HepG2 (cell line): ENCODE data around the gene NCDN. TPM values are rescaled to one million over a fixed set of nuclear protein-coding genes. Genes with fewer than 3 reads are reported as not detected.

ENCODE experiments used
- BCL6 ChIP-seq: IDR thresholded peaks from 2 replicates; pipeline ENCODE4 v1.6.1; 2016; ENCODE audit warnings: missing genetic modification reagents, missing compliant biosample characterization
- CREB1 ChIP-seq, 2 experiments: fragments of 450-650 bp in 1 of 2; IDR thresholded peaks; 2 replicates each; pipeline ENCODE4 v1.6.1; 2016 to 2017; ENCODE audit warnings: control low read depth in 1 of 2, mild to moderate bottlenecking in 1 of 2, missing compliant biosample characterization in 1 of 2, missing genetic modification characterization in 1 of 2
- ETV6 ChIP-seq: sonication (generic); formaldehyde crosslinking; conservative IDR thresholded peaks from 2 replicates; pipeline ENCODE4 v1.4.0; 2020; ENCODE audit warnings: missing genetic modification reagents
- IRF2 ChIP-seq: IDR thresholded peaks from 2 replicates; pipeline ENCODE4 v1.6.1; 2018; ENCODE audit warnings: missing genetic modification reagents, missing compliant biosample characterization
- MED13 ChIP-seq: sonication (generic); formaldehyde crosslinking; IDR thresholded peaks from 2 replicates; pipeline ENCODE4 v1.5.0; 2020; ENCODE audit warnings: missing genetic modification reagents
- NFKB2 ChIP-seq: sonication (generic); formaldehyde crosslinking; IDR thresholded peaks from 2 replicates; pipeline ENCODE4 v1.4.0; 2020; ENCODE audit warnings: missing genetic modification reagents, borderline replicate concordance
- NONO ChIP-seq, 2 experiments: fragments of 450-650 bp in 1 of 2; sonication (generic) in 1 of 2; formaldehyde crosslinking in 1 of 2; IDR thresholded peaks in 1 of 2; conservative IDR thresholded peaks in 1 of 2; 2 replicates each; pipeline versions ENCODE4 v1.6.1 to v1.8.0; 2017 to 2022; ENCODE audit warnings: mild to moderate bottlenecking in 1 of 2, missing genetic modification reagents in 1 of 2, moderate library complexity in 1 of 2
- SMARCE1 ChIP-seq: fragments of 450-650 bp; IDR thresholded peaks from 2 replicates; pipeline ENCODE4 v1.6.1; 2017; ENCODE audit warnings: borderline replicate concordance
- ZSCAN31 ChIP-seq: sonication (generic); formaldehyde crosslinking; IDR thresholded peaks from 2 replicates; pipeline ENCODE4 v1.5.0; 2020; ENCODE audit warnings: low read depth, mild to moderate bottlenecking, missing genetic modification reagents
- polyA plus RNA-seq, 8 experiments: library from polyadenylated mRNA; depleted of rRNA in 3 of 8; stranded (reverse) in 7 of 8; unstranded in 1 of 8; fragments of >200 nt; fragmentation: Illumina TruSeq in 4 of 8; extraction: Trizol in 4 of 8; gene quantifications; 2 replicates each; pipeline versions ENCODE4 v1.2.1 to v1.2.3, GENCODE V29; 2011 to 2016; ENCODE audit warnings: low read depth in 4 of 8, missing spikeins in 1 of 8, mixed read lengths in 1 of 8; ENCODE audit not compliant: insufficient read depth in 1 of 8
- total RNA-seq, 5 experiments: library from RNA; depleted of rRNA; stranded (reverse); fragments of >200 nt; fragmentation: Illumina TruSeq; extraction: Trizol; gene quantifications; 2 replicates each; pipeline ENCODE4 v1.2.3, GENCODE V29; 2016; ENCODE audit warnings: low read depth in 1 of 5
- TF ChIP-seq, protein P1 (sequence below): sonication (generic); formaldehyde crosslinking; IDR thresholded peaks from 2 replicates; pipeline ENCODE4 v1.4.0; 2020; ENCODE audit warnings: missing genetic modification reagents
- TF ChIP-seq, protein P2 (sequence below): sonication (generic); formaldehyde crosslinking; conservative IDR thresholded peaks from 2 replicates; pipeline ENCODE4 v1.4.0; 2020; ENCODE audit warnings: missing genetic modification reagents
- TF ChIP-seq, protein P3 (sequence below), 2 experiments: sonication (generic) in 1 of 2; formaldehyde crosslinking in 1 of 2; IDR thresholded peaks; 2 replicates each; pipeline versions ENCODE4 v1.6.1 to v1.9.0; 2014 to 2022; ENCODE audit warnings: antibody characterized with exemption in 1 of 2, borderline replicate concordance in 1 of 2, inconsistent platforms in 1 of 2, low read depth in 1 of 2, missing genetic modification reagents in 1 of 2
- TF ChIP-seq, protein P4 (sequence below): IDR thresholded peaks from 2 replicates; pipeline ENCODE4 v1.6.1; 2012; ENCODE audit warnings: low read length, improper control_type of control experiment
- TF ChIP-seq, protein P5 (sequence below): sonication (generic); formaldehyde crosslinking; IDR thresholded peaks from 2 replicates; pipeline ENCODE4 v1.9.0; 2021; ENCODE audit warnings: missing genetic modification reagents, mild to moderate bottlenecking, borderline replicate concordance

The NCDN gene
- total and polyA plus RNA-seq, 2 of the 13 experiments (the other 11 are each of a cell fraction or from before 2014, with no cell fraction given) = 6.6 to 9.3 TPM

DNA sequence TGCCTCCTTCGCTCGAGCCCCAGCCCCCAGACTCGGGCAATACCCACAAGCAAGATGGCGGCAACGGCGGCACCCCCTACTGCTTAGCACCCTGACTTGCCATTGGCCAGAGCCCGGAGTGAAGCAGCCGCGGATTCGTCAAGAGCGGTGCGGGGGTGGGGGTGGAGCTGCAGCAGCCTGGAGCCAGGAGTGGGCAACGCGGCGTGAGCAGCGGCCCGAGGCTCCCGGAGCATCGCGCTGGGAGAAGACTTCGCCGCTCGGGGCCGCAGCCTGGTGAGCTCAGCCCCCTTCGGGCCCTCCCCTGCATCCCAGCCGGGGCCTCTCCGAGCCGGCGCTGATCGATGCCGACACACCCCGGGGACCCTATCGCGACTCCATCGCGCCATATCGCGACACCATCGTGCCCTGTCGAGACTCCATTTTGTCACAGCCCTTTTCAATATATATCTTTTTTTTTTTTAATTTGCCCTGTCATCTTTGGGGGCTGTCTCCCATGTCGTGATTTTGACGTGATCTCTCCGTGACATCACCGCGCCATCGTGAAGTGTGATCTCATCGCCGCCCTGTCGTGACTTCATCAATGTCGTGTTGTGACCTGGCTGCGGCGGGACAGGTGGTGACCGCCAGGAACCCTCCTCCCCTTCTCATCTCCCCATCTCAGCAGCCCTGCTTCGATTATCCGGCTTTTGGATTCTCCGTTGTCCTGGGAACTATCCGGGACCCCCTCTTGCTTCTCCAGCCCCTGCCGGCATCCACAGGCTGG, at the start of gene NCDN (continued):
- TF ChIP-seq, protein P1, sequence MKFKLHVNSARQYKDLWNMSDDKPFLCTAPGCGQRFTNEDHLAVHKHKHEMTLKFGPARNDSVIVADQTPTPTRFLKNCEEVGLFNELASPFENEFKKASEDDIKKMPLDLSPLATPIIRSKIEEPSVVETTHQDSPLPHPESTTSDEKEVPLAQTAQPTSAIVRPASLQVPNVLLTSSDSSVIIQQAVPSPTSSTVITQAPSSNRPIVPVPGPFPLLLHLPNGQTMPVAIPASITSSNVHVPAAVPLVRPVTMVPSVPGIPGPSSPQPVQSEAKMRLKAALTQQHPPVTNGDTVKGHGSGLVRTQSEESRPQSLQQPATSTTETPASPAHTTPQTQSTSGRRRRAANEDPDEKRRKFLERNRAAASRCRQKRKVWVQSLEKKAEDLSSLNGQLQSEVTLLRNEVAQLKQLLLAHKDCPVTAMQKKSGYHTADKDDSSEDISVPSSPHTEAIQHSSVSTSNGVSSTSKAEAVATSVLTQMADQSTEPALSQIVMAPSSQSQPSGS (CRISPR knock-in tag) = no peak
- TF ChIP-seq, protein P2, sequence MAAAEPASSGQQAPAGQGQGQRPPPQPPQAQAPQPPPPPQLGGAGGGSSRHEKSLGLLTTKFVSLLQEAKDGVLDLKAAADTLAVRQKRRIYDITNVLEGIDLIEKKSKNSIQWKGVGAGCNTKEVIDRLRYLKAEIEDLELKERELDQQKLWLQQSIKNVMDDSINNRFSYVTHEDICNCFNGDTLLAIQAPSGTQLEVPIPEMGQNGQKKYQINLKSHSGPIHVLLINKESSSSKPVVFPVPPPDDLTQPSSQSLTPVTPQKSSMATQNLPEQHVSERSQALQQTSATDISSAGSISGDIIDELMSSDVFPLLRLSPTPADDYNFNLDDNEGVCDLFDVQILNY (CRISPR knock-in tag) = no peak
- TF ChIP-seq, protein P3, sequence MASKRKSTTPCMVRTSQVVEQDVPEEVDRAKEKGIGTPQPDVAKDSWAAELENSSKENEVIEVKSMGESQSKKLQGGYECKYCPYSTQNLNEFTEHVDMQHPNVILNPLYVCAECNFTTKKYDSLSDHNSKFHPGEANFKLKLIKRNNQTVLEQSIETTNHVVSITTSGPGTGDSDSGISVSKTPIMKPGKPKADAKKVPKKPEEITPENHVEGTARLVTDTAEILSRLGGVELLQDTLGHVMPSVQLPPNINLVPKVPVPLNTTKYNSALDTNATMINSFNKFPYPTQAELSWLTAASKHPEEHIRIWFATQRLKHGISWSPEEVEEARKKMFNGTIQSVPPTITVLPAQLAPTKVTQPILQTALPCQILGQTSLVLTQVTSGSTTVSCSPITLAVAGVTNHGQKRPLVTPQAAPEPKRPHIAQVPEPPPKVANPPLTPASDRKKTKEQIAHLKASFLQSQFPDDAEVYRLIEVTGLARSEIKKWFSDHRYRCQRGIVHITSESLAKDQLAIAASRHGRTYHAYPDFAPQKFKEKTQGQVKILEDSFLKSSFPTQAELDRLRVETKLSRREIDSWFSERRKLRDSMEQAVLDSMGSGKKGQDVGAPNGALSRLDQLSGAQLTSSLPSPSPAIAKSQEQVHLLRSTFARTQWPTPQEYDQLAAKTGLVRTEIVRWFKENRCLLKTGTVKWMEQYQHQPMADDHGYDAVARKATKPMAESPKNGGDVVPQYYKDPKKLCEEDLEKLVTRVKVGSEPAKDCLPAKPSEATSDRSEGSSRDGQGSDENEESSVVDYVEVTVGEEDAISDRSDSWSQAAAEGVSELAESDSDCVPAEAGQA (IDR thresholded peaks at IDR 0.05; ENCODE audit: low read depth) = peak; percentile 95
- TF ChIP-seq, protein P3 (CRISPR knock-in tag; IDR thresholded peaks at IDR 0.05; ENCODE audit: borderline replicate concordance) = 0 out of 2 replicates have a peak, but pooled peaks have one; percentile 45
- TF ChIP-seq NONO (IDR thresholded peaks at IDR 0.05) (no peak), NONO (CRISPR knock-in tag; conservative IDR thresholded peaks at IDR 0.05) (peak; percentile 97), CREB1 (IDR thresholded peaks at IDR 0.05) (peak; percentile 81), CREB1 (CRISPR knock-in tag; IDR thresholded peaks at IDR 0.05) (peak; percentile 87), BCL6 (CRISPR knock-in tag) (0 out of 2 replicates have a peak, but pooled peaks have one; percentile 3), ETV6 (CRISPR knock-in tag) (peak; percentile 33; the same call in 1 of the 2 replicates), NFKB2 (CRISPR knock-in tag) (no peak; the same call in 1 of the 2 replicates), IRF2 (peak; percentile 87), SMARCE1 (no peak), MED13 (peak; percentile 60; the same call in 1 of the 2 replicates), ZSCAN31 (0 out of 2 replicates have a peak, but pooled peaks have one; percentile 31)
- TF ChIP-seq, protein P4, sequence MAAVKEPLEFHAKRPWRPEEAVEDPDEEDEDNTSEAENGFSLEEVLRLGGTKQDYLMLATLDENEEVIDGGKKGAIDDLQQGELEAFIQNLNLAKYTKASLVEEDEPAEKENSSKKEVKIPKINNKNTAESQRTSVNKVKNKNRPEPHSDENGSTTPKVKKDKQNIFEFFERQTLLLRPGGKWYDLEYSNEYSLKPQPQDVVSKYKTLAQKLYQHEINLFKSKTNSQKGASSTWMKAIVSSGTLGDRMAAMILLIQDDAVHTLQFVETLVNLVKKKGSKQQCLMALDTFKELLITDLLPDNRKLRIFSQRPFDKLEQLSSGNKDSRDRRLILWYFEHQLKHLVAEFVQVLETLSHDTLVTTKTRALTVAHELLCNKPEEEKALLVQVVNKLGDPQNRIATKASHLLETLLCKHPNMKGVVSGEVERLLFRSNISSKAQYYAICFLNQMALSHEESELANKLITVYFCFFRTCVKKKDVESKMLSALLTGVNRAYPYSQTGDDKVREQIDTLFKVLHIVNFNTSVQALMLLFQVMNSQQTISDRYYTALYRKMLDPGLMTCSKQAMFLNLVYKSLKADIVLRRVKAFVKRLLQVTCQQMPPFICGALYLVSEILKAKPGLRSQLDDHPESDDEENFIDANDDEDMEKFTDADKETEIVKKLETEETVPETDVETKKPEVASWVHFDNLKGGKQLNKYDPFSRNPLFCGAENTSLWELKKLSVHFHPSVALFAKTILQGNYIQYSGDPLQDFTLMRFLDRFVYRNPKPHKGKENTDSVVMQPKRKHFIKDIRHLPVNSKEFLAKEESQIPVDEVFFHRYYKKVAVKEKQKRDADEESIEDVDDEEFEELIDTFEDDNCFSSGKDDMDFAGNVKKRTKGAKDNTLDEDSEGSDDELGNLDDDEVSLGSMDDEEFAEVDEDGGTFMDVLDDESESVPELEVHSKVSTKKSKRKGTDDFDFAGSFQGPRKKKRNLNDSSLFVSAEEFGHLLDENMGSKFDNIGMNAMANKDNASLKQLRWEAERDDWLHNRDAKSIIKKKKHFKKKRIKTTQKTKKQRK = no peak
- TF ChIP-seq, protein P5, sequence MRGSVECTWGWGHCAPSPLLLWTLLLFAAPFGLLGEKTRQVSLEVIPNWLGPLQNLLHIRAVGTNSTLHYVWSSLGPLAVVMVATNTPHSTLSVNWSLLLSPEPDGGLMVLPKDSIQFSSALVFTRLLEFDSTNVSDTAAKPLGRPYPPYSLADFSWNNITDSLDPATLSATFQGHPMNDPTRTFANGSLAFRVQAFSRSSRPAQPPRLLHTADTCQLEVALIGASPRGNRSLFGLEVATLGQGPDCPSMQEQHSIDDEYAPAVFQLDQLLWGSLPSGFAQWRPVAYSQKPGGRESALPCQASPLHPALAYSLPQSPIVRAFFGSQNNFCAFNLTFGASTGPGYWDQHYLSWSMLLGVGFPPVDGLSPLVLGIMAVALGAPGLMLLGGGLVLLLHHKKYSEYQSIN (CRISPR knock-in tag) = no peak
